ENCODE measurements around the gene CDC7. TPM values are rescaled to one million over a fixed set of nuclear protein-coding genes. Genes with fewer than 3 reads are reported as not detected.
A peak's percentile ranks its signal among the peaks of the same experiment; 100 is the strongest.

Gene CDC7
- total and polyA plus RNA-seq, 2 experiments from 2014 or later = 26.6 to 44.0 TPM

DNA sequence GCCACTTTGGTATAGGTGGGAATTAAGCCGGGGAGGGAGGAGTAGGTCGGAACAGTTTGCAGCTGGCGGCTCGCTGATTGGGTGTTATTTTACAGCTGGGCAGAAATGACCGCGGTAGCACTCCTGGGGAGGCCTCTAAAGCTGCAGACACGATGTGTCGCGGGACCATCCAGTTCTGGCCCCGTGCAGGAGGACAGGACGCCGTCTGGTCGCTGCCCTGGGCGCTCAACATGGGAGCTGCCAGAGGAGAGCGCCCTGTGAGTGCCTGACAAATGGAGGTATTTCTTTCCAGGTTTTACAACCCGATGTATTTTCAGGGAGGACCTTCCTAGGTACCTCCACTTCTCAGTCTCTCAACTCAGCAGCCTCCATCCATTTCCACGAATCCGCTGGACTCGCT, 46.2 kb downstream of the CDC7 start:
- H3K27me3 ChIP-seq (ENCODE audit: insufficient read depth) = no peaks in the 10 kb centered on the region
- Mint-ChIP-seq H3K27me3 (ENCODE audit: insufficient read depth, low read depth, poor library complexity) (peaks cover 4% of the 10 kb centered on the region), H3K27ac (no peak overlapping the region), H3K36me3 (ENCODE audit: low read depth) (no peaks in the 10 kb centered on the region), H3K4me1 (peaks cover 6% of the 10 kb centered on the region), H3K9me3 (no peaks in the 10 kb centered on the region), H3K4me3 (no peak overlapping the region)
- H3K4me1 ChIP-seq (ENCODE audit: insufficient read depth) = no peaks in the 10 kb centered on the region
- ATAC-seq (peak; percentile 90), DNase-seq (ENCODE audit: low spot score) (peak; percentile 51)
- no peaks in the 10 kb centered on the region for H3F3A ChIP-seq (replicated peaks; ENCODE audit: low read depth)
- no peaks in the 10 kb centered on the region for H3K9me2 ChIP-seq (ENCODE audit: insufficient read depth)
- H3K27ac ChIP-seq (ENCODE audit: low read depth) = no peak overlapping the region
- H2AFZ ChIP-seq = peak overlapping the region; percentile 95
- no peak overlapping the region for H3K4me3 ChIP-seq
- H4K20me1 ChIP-seq (replicated peaks; ENCODE audit: insufficient read depth) = no peaks in the 10 kb centered on the region
- no peaks in the 10 kb centered on the region for H3K79me2 ChIP-seq (replicated peaks; ENCODE audit: insufficient read depth)
- H3K36me3 ChIP-seq (ENCODE audit: insufficient read depth) = no peaks in the 10 kb centered on the region
- H3K4me2 ChIP-seq = no peak overlapping the region
- TF ChIP-seq JUNB (IDR thresholded peaks at IDR 0.05; ENCODE audit: unreplicated experiment) = no peak
- TF ChIP-seq CTCF (conservative IDR thresholded peaks at IDR 0.05; ENCODE audit: low read depth in 2 of 2) = peak in 1 of 2 experiments; percentile 60; a peak in 2 of 4 replicates

- 0 out of 2 replicates have a peak, but pooled peaks cover 4% of the 10 kb centered on the region for H3K9me2 ChIP-seq (ENCODE audit: insufficient read depth)
- no peaks in the 10 kb centered on the region for H3K36me3 ChIP-seq (ENCODE audit: insufficient read depth)
- H4K20me1 ChIP-seq (replicated peaks; ENCODE audit: insufficient read depth) = no peaks in the 10 kb centered on the region
- no peaks in the 10 kb centered on the region for H3K27me3 ChIP-seq (ENCODE audit: insufficient read depth)
- H3F3A ChIP-seq (replicated peaks; ENCODE audit: low read depth) = no peaks in the 10 kb centered on the region
- Mint-ChIP-seq H3K27me3 (ENCODE audit: insufficient read depth, low read depth, poor library complexity) (peaks cover 4% of the 10 kb centered on the region), H3K4me1 (peaks cover 6% of the 10 kb centered on the region), H3K9me3 (no peaks in the 10 kb centered on the region), H3K36me3 (ENCODE audit: low read depth) (no peaks in the 10 kb centered on the region), H3K4me3 (no peak overlapping the region), H3K27ac (no peak overlapping the region)
- no peak overlapping the region for H3K4me3 ChIP-seq
- H2AFZ ChIP-seq = peak overlapping the region; percentile 80; the same call in 1 of the 2 replicates
- no peaks in the 10 kb centered on the region for H3K79me2 ChIP-seq (replicated peaks; ENCODE audit: insufficient read depth)
- ATAC-seq (no peak), DNase-seq (ENCODE audit: low spot score) (no peak)
- no peak overlapping the region for H3K27ac ChIP-seq (ENCODE audit: low read depth)
- H3K4me1 ChIP-seq (ENCODE audit: insufficient read depth) = no peaks in the 10 kb centered on the region
- no peak overlapping the region for H3K4me2 ChIP-seq
- TF ChIP-seq JUNB (IDR thresholded peaks at IDR 0.05; ENCODE audit: unreplicated experiment) (no peak), ZNF462 (CRISPR knock-in tag; IDR thresholded peaks at IDR 0.05) (no peak), EZH2 (IDR thresholded peaks at IDR 0.05; ENCODE audit: low read depth, unreplicated experiment) (no peak), CTCF (conservative IDR thresholded peaks at IDR 0.05; ENCODE audit: low read depth in 2 of 2) (no peak), ZNF331 (CRISPR knock-in tag; IDR thresholded peaks at IDR 0.05; ENCODE audit: low read depth) (no peak), STAT1 (IDR thresholded peaks at IDR 0.05; ENCODE audit: unreplicated experiment) (no peak), NANOG (IDR thresholded peaks at IDR 0.05; ENCODE audit: borderline replicate concordance) (no peak), ETS1 (IDR thresholded peaks at IDR 0.05) (no peak), ZNF114 (CRISPR knock-in tag; IDR thresholded peaks at IDR 0.05) (no peak)
Observed at GRCh38 chr1:91548376-91549040, 47.9 kb downstream of the CDC7 start.
